Loucy (cell line): ENCODE data around the gene TRRAP.

ENCODE experiments used
- CTCF ChIP-seq: fragments of 200-600 bp; sonication (generic); conservative IDR thresholded peaks from 2 replicates; pipeline ENCODE4 v1.5.1; 2014; ENCODE audit warnings: mild to moderate bottlenecking, antibody characterized with exemption, low read length
- EZH2phosphoT487 ChIP-seq: fragments of 200-600 bp; IDR thresholded peaks from 2 replicates; pipeline ENCODE4 v1.6.1; 2018; ENCODE audit warnings: antibody characterized with exemption, mild to moderate bottlenecking, moderate library complexity, borderline replicate concordance

- TF ChIP-seq CTCF (no peak), EZH2phosphoT487 (no peak)
Observed at GRCh38 chr7:99002827-99003212, 124.5 kb downstream of the TRRAP start.
